Spleen (tissue), 7 donors: ENCODE measurements around the gene KSR1.

Experiments
- CTCF ChIP-seq, 11 experiments: fragments of 200-600 bp in 7 of 11; fragments of 450-650 bp in 4 of 11; sonication (generic) in 4 of 11; IDR thresholded peaks in 8 of 11; conservative IDR thresholded peaks in 3 of 11; 1 replicate in 7 of 11; 2 replicates in 4 of 11; pipeline versions ENCODE4 v1.4.0 to v1.8.0; 2016 to 2021; ENCODE audit warnings: antibody characterized with exemption in 11 of 11, inconsistent platforms in 4 of 11, mild to moderate bottlenecking in 1 of 11
- POLR2A ChIP-seq, 3 donors: fragments of 450-650 bp; IDR thresholded peaks; one replicate each; pipeline ENCODE4 v1.5.1; 2017; ENCODE audit warnings: antibody characterized with exemption in 3 of 3, mild to moderate bottlenecking in 1 of 3
- POLR2AphosphoS5 ChIP-seq, 3 donors: sonication (generic); formaldehyde crosslinking; IDR thresholded peaks; one replicate each; pipeline ENCODE4 v1.5.1; 2017; ENCODE audit warnings: antibody characterized with exemption in 3 of 3
- donor health status: DM: no; HTN: no; CAD: no; lungs with moderate emphysema.
- donor health status: DM: no; HTN: no; CAD: no.
- donor health status: DM: no; HTN: no; CAD: no.

GRCh38 chr17:27644586-27644985, 188.3 kb downstream of the KSR1 start:
- TF ChIP-seq CTCF (IDR thresholded peaks at IDR 0.05 in 8 of 11, conservative IDR thresholded peaks at IDR 0.05 in 3 of 11), result no peak
- no peak for TF ChIP-seq POLR2A (IDR thresholded peaks at IDR 0.05)
- TF ChIP-seq POLR2AphosphoS5 (IDR thresholded peaks at IDR 0.05), result no peak
